ENCODE results near the gene CLK3.

Gene CLK3

DNA sequence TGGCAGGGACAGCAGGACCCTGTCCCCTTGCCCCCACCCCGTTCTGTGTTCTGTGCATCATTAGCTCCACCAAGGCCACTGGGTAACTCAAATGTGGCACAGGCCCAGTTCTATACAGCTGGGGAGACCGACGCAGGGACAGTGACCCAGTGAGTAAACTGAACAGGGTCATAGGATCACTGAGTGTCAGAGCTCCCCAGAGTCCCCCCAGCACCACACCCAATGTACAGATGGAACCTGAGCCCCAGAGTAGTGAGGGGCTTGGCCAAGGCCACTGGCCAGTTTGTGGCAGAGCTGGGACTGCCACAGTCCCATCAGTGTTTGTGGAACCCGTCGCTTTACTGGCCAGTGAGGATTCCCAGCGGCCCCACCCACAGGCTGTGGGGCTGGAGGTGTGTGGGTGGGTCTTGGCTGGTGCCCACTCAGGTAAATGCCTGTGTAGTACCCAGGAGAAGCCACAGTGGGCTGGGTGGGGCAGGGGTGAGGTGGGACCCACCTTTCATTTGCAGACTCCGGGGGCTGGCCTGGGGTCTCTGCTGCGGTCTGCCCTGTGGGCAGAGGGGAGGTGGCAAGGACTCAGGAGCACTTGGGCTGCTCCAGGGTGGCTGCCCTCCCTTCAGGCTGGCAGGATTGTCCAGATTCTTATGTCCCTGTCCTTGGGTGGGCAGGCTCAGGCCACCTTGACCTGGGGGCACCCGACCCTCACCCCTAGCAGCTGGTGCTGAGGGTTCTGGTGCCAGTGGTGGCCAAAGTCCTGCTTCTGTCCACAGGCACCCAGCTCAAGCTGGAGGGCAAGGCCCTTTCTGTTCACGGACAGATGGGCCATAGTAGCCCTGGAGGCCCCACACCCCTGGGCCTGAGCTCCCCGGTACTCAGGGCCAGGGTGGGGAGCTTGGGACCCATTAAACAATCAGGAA lies 11.6 kb upstream of the CLK3 start:
- no peak for DNase-seq

DNA sequence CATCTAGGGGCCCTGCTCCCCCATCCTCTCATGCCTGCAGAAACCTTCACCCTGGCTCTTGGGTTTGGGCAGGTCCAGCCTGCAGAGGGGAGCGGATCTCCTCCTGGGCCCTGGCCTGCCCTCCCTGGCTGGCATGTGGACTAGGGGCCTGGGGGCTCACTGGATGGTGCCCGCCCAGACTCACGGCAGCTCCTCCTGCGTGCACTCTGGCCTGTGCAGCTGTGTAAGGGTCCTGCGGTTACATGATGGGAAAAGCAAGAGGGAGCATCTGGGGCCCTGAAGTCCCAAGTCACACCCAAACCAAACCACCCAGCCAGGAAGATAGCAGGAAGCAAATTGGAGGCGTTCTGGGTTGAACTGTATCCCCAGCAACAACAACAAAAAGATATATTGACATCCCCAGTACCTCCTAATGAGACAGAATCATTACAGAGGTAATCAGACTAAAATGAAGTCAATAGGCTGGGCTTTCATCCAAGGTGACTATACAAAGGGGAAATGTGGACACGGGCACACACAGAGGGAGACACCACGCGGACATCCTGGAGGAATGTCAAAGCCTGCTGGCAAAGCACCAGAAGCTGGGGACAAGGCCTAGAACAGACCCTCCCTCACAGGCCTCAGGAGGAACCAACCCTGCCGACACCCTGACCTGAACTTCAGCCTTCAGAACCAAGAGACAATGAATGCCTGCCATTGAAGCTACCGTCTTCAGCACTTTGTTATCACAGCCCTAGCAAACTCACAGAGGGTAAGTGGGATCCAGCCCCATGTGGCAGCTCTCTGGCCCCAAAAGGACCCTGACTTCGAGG lies 10.4 kb upstream of the CLK3 start:
- DNase-seq = no peak

DNA sequence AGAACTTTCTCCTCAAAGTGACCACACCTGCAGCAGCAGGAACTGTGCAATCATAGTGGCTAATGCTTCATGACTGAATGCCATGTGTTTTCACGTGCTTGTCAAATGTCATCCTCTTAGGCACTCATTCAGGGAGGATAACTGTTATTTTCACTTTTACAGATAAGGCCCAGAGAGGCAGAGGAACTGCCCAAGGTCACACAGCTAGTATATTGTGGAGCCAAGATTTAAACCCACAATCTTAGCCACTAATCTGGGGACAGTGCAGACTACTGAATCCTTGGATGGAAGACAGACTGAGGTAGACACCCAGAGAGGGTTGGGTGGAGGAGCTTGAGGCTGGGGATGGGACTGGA lies 9.9 kb upstream of the CLK3 start:
- no peak for DNase-seq

DNA sequence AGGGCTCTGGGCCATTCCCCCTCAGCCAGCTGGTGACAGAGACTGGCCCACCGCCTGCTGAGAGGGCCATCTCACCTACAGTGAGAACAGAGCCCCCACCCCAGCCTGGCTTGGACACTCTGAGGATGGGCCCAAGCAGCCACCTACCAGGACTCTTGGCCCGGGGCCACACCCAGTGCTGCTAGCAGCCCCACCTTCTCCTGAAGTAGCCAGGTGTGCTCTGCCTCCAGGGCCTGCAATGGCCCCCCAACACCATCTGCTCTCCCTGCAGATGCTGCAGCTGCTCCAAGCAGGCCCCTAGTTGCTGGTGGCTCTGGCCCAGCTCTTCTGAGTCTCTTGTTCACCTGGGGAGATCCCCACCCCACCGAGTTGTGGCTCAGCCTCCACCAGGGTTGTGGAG lies 6.8 kb upstream of the CLK3 start:
- no peak for DNase-seq

- DNase-seq = no peak
Observed at GRCh38 chr15:74609938-74610301, 5.7 kb upstream of the CLK3 start.

DNA sequence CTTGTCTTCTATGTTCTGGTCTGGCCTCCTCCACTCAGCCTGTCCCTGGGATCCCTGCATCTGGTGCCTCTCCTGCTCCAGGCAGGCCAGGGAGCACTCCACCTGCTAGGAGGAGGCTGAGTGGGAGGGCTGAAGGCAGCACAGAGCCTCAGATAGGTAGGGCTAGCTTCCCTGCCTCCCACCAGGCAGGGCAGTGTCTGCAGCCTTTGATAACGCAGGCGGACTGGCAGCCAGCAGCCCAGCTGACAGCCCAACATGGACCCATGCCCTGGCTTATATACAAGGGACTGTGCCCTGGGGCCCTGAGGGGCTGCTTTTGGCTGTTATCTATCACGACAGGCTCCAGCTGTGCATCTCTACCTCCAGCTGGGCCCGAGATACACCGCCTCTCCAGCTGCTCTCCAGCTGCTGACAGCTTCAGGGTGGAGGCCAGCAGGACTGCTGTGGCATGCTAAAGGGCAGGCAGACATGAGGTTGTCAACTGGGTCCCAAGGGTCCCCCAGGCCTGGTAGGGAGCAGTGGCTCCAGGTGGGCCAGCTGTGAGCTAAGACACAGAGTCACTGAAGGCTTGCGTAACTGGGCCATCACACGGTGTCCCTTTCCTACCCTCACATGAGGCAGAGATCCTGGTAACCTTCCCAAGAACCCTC lies 5.2 kb upstream of the CLK3 start:
- DNase-seq = no peak

DNA sequence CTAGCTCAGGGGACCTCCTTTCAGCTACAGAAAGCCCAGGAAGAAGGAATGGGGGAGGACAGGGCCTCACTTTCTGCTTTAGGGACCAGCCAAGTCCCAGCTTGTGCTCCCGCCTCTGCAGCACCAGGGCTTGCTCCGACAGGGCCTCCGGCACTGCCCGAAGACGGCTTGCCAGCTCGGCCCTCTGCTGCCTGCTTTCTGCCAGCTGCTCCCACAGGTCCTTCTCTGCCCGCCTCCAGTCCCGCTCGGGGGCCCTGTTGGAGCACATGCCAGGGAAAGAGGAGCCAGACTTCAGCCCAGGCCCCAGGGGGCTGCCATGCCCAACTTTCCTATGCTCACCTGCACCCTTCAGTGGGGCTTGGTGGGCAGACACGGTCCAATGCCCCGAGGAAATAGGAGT lies 4.3 kb upstream of the CLK3 start:
- no peak for DNase-seq

- DNase-seq = no peak
Observed at GRCh38 chr15:74611834-74612233, 3.8 kb upstream of the CLK3 start.

GRCh38 chr15:74612677-74613076 lies 3.0 kb upstream of the CLK3 start:
- DNase-seq = no peak

GRCh38 chr15:74613089-74613952 lies 2.3 kb upstream of the CLK3 start:
- DNase-seq = no peak

DNA sequence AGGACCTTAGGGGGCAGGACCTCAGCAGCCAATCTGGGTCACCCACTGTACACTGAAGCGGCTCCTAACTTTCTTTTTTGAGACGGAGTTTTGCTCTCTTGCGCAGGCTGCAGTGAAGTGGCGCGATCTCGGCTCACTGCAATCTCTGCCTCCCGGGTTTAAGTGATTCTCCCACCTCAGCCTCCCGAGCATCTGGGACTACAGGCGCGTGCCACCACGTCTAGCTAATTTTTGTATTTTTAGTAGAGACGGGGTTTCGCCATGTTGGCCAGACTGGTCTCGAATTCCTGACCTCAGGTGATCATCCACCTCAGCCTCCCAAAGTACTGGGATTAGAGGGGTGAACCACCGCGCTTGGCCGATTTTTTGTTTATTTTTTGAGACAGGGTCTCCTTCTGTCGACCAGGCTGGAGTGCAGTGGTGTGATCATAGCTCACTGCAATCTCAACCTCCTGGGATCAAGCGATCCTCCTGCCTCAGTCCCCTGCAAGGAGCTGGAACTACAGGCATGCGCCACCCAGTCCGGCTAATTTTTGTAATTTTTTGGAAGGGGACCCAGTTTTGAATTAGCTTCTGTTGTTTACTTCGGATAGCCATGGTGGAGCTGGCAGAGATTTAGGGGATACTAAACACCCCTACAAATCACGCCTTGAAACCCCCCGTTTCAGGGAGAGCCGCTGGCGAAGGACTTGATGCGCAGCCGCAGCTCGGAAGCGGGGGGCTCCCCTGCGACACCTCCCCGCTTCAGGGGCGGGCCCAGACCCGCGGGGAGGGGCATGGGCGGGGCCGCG lies 1.5 kb upstream of the CLK3 start:
- DNase-seq = no peak

DNA sequence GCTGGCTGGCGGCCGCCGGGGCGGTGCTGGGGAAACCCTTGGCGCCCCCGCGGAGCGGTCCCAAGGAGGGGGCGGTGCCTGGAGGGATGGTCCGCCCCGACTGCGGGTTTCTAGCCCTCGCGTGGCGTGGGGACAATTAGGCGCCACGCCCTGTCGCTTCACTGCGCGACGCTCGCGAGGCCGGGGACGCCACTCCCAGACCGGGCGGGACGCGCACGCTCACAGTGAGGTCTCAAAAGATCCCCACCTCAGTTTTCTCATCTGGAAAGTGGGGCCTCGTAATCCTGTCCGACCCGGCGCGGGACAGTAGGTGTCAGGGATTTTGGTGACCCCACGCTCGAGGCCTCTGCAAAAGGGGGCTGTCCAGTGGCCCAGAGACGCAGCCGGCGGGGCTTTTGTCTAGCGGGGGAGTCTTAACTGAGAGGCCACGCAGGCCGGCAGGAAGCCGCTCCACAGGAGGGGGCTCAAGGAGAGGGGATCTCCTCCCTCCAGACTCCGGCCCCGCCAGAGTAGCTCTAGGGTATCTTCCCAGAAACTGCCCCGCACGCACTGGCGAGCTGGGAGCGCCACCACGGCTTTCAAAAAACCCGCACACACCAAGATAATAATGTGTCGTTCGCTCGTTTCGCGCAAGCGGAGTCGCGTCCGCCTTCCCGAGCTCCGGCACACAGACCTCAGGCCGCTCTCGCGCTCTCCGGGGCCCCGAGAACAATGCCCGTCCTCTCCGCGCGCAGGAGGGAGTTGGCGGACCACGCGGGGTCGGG lies 710 bp upstream of the CLK3 start:
- DNase-seq = peak; percentile 70 to 96 (median 90)

- DNase-seq = peak; percentile 45 to 75 (median 67)
Observed at GRCh38 chr15:74616366-74616939, 817 bp downstream of the CLK3 start.

DNA sequence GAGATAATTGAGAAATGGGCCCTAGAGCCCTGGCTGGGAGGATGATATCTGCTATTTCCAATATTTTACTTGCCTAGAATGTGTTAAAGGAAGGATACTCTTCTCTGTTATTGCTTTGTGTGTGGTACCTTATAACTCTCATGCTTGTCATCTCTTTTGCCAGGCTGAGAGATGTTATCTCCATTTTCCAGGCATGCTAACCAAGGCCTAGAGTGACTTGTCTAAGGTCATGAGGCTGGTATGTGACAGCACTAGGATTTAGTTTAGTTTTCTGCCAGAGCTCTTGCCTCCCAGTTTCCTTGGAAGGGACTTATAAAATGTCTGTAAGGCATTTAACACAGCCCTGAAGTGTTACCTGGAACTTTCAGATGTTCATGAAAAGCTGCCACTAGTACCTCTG lies 1.4 kb downstream of the CLK3 start:
- peak in 1 of 5 experiments; percentile 40 for DNase-seq

GRCh38 chr15:74618841-74619596 lies 3.4 kb downstream of the CLK3 start:
- no peak for DNase-seq

GRCh38 chr15:74619916-74620635 lies 4.4 kb downstream of the CLK3 start:
- DNase-seq = no peak

DNA sequence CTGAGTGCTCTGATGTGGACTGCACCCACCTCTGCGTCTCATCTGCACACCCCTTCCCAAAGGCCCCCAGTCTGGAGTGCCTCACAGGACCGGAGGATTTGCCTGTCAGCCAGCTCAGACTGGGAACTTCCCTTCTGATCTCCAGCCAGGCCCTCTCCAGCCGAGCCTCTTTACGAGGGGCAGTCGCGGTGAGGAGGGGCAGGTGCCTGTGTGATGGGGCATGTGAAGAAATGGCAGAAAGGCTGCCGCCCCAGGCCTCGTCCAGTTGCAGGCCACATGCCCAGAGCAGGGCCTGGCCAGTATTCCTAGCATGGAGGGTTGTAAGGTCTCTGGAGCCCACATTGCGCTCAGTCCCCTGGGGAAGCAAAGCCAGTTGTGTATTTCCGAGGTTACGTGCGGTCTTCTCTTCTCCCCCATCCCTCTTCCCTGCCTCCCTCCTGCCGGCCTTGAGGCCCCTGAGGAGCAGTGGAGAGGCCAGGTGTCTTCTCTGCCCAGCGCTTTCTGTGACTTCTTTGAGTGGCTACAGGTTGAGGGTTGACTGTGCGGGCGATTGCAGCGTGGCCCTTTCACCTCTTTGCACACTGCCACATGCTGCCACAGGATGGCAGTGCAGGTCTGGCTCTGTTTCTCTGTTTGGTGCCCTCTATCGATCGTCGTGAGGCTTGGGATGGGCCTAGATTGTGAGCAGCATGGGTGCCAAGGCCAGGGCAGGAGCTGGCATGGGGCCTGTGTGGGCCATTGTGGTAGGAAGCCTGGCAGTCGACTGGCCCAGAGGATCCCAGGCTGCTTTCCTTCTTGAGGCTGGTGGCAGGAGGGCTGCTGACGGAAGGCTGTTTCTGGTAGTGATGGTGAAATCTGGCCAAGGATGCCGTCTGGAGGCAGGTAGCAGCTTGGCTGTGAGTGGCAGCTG lies 5.3 kb downstream of the CLK3 start:
- peak; percentile 32 to 85 (median 61) for DNase-seq

DNA sequence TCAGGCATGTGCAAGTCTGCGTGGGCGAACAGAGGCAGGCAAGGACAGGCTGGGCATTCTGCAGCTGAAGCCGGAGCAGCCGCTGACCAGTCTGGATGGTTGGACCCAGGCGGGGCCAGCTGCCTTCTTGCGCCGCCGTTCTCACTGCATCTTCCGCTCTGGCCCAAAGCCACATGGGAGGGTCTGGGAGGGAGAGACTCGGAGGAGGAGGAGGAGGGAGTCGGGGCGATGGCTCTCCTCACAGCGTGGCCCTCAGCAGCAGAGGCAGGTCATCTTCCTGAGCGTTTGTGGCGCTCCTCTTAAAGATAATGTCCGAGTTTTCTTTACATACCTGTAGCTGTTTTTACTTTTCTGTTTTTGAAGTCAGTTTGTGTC lies 5.9 kb downstream of the CLK3 start:
- no peak for DNase-seq
